Esophagus squamous epithelium (tissue), 4 donors: ENCODE measurements around the gene RAB36.

Experiments
- POLR2A ChIP-seq, 4 donors: fragments of 450-650 bp; IDR thresholded peaks; one replicate each; pipeline ENCODE4 v1.6.1; 2017; ENCODE audit warnings: antibody characterized with exemption in 4 of 4, mild to moderate bottlenecking in 4 of 4, moderate library complexity in 3 of 4
- TF ChIP-seq, protein P1 (sequence below), 6 experiments: fragments of 450-650 bp in 4 of 6; fragments of 200-600 bp in 2 of 6; sonication (generic) in 2 of 6; IDR thresholded peaks; one replicate each; pipeline ENCODE4 v1.5.1; 2016 to 2019; ENCODE audit warnings: antibody characterized with exemption in 6 of 6, mild to moderate bottlenecking in 4 of 6, moderate library complexity in 4 of 6

DNA sequence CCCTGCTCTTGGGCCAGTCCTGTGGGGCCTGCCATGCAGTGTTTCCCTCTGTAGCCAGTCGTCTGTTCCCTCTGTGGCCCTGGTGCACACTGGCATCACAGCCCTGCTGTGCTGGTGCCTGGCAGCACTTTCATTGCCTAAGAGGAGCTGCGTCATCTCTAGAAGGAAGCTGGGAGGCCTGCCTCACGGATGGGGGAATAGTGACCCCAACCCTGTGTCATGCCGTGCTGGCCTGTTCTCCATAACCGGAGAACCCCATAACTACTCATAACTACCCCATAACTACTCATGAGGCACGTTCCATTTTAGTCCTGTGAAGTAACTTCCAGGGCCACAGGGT lies 14.0 kb downstream of the RAB36 start:
- no peak for TF ChIP-seq POLR2A (IDR thresholded peaks at IDR 0.05)
- TF ChIP-seq, protein P1, sequence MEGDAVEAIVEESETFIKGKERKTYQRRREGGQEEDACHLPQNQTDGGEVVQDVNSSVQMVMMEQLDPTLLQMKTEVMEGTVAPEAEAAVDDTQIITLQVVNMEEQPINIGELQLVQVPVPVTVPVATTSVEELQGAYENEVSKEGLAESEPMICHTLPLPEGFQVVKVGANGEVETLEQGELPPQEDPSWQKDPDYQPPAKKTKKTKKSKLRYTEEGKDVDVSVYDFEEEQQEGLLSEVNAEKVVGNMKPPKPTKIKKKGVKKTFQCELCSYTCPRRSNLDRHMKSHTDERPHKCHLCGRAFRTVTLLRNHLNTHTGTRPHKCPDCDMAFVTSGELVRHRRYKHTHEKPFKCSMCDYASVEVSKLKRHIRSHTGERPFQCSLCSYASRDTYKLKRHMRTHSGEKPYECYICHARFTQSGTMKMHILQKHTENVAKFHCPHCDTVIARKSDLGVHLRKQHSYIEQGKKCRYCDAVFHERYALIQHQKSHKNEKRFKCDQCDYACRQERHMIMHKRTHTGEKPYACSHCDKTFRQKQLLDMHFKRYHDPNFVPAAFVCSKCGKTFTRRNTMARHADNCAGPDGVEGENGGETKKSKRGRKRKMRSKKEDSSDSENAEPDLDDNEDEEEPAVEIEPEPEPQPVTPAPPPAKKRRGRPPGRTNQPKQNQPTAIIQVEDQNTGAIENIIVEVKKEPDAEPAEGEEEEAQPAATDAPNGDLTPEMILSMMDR (IDR thresholded peaks at IDR 0.05): no peak
